GM12801 (cell line): ENCODE results near the gene LRP1-AS.

Experiments
- CTCF ChIP-seq: IDR thresholded peaks from one replicate; pipeline ENCODE4 v1.5.1; 2011; ENCODE audit warnings: control low read depth; ENCODE audit not compliant: insufficient read length; ENCODE audit errors: extremely low read depth

The LRP1-AS gene

DNA sequence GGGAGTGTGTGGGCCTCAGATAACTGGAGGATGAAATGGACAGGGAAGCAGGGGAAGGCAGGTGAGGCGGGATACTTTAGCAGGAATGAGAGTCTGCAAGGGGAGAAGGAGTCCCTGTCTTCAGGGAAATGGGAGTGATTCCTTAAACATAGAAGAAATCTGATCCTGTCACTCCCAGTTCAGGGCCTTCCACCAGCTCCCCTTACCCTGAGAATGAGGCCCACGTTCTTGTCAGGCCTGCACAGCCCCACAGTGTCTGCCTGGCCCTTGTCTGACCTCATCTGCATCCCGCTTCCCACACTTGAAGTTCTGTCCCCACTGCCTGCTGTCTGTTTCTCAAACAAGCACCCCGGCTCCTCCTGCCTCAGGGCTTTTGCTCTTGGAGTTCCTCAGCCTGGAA lies 12.6 kb upstream of the LRP1-AS start:
- no peak for TF ChIP-seq CTCF

DNA sequence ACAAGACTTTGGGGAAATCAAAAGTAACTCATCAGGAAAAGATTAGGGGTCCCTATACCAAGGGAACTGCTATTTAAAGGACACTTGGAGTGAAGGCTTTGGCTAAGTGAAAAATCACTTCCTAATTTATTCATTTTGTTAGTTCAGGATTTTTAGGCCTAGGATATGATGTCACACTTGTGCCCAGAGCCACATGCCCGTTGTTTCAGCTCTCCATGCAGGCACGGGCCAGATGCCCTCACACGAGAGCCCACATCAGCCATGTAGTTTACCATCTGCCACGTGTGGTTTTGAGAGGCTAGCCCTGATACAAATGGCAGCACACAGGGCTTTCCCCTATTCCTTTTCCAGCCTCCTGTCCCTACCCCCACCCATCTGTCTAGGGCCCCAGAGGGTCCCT lies 11.9 kb upstream of the LRP1-AS start:
- no peak for TF ChIP-seq CTCF

DNA sequence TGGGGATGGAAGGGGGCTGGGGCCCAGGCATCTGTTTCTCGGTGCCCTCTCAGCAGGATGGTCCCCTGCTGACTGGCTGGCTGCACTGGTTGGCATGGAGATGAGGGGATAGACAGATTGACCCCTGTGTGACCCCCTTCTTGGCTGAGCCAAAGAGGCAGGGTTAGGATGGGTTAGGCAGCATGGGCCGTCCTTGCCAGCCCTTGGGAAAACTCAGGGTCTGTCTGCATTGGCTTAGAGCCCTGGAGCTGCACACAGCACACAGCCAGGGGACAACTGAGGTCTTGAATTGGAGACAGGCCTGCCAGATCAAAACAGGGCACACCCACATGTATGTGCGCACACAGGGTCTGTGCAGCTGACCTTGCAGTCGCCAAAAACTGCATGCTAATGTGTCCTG lies 11.2 kb upstream of the LRP1-AS start:
- no peak for TF ChIP-seq CTCF

GRCh38 chr12:57158186-57158585 lies 10.8 kb upstream of the LRP1-AS start:
- no peak for TF ChIP-seq CTCF

- no peak for TF ChIP-seq CTCF
Measured at GRCh38 chr12:57157588-57158173, 10.3 kb upstream of the LRP1-AS start.

GRCh38 chr12:57156701-57157403 lies 9.4 kb upstream of the LRP1-AS start:
- no peak for TF ChIP-seq CTCF

GRCh38 chr12:57154804-57155434 lies 7.5 kb upstream of the LRP1-AS start:
- no peak for TF ChIP-seq CTCF
